ENCODE results near the gene ITGAV. TPM values are rescaled to one million over a fixed set of nuclear protein-coding genes. Genes with fewer than 3 reads are reported as not detected.

Gene ITGAV
- total RNA-seq, 1 donor from 2014 or later = 50.3 TPM

DNA sequence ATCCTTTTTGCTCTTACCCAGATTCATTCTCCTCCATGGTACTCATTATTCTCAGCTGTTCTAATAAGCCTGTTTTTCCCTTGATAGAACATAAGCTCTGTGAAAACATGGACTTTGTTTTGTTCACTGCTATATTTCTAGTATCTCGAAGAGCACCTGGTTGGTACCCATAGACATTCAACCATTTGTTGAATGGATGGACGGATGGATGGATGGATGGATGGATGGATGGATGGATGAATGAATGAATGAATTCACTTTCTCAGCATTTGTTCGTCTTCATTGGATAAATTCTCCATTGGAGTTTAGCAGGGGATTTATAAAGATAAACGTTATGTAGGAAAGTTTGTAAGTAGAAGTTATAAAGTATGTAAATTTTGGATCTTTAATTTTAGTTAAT lies 106.9 kb downstream of the ITGAV start:
- Mint-ChIP-seq H3K27me3 (ENCODE audit: low read depth) (peaks cover 17% of the 10 kb centered on the region), H3K4me3 (peak overlapping the region; percentile 48), H3K4me1 (peaks cover 19% of the 10 kb centered on the region), H3K36me3 (ENCODE audit: low read depth) (no peaks in the 10 kb centered on the region), H3K9me3 (no peaks in the 10 kb centered on the region), H3K27ac (ENCODE audit: unreplicated experiment) (no peak overlapping the region)
- TF ChIP-seq, protein P1, sequence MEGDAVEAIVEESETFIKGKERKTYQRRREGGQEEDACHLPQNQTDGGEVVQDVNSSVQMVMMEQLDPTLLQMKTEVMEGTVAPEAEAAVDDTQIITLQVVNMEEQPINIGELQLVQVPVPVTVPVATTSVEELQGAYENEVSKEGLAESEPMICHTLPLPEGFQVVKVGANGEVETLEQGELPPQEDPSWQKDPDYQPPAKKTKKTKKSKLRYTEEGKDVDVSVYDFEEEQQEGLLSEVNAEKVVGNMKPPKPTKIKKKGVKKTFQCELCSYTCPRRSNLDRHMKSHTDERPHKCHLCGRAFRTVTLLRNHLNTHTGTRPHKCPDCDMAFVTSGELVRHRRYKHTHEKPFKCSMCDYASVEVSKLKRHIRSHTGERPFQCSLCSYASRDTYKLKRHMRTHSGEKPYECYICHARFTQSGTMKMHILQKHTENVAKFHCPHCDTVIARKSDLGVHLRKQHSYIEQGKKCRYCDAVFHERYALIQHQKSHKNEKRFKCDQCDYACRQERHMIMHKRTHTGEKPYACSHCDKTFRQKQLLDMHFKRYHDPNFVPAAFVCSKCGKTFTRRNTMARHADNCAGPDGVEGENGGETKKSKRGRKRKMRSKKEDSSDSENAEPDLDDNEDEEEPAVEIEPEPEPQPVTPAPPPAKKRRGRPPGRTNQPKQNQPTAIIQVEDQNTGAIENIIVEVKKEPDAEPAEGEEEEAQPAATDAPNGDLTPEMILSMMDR (conservative IDR thresholded peaks at IDR 0.05) = no peak
- no peak for DNase-seq (ENCODE audit: low read depth, low spot score)

DNA sequence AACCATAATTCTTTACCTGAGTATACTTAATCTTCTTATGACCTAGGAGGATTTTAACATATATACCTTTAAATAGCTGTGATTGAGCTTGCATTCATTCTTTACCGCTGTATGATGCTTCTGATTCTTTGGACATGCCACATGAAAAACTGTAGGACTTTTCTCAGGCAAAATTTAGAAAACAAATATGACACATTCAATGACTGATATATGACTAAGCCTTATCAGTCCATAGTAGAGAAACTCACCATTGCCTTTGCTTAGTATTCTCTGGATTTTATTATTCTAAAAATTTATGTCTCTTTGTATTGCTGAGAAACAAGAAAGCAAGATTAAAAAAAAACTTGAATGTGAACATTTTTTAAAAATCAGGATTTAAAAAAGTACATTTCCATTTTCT lies 107.7 kb downstream of the ITGAV start:
- H3K9me3 Mint-ChIP-seq = no peaks in the 10 kb centered on the region
- peaks cover 19% of the 10 kb centered on the region for H3K4me1 Mint-ChIP-seq
- no peak overlapping the region for H3K4me3 Mint-ChIP-seq
- H3K27ac Mint-ChIP-seq (ENCODE audit: unreplicated experiment) = no peak overlapping the region
- no peaks in the 10 kb centered on the region for H3K36me3 Mint-ChIP-seq (ENCODE audit: low read depth)
- no peak for DNase-seq (ENCODE audit: low read depth, low spot score)
- TF ChIP-seq, protein P1 (conservative IDR thresholded peaks at IDR 0.05) = no peak
- H3K27me3 Mint-ChIP-seq (ENCODE audit: low read depth) = peaks cover 15% of the 10 kb centered on the region

DNA sequence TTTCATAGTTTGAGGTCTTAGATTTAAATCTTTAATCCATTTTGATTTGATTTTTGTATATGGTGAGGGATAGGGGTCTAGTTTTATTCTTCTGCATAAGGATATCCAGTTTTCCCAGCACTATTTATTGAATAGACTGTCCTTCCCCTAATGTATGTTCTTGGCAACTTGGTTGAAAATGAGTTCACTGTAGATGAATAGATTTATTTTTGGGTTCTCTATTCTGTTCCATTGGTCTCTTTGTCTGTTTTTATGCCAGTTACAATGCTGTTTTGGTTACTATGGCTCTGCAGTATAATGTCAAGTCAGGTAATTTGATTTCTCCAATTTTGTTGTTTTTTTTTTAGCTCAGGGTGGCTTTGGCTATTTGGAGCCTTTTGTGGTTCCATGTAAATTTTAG lies 109.9 kb downstream of the ITGAV start:
- peaks cover 15% of the 10 kb centered on the region for H3K4me1 Mint-ChIP-seq
- H3K9me3 Mint-ChIP-seq = peaks cover 3% of the 10 kb centered on the region
- TF ChIP-seq, protein P1 (conservative IDR thresholded peaks at IDR 0.05) = no peak
- no peak overlapping the region for H3K27ac Mint-ChIP-seq (ENCODE audit: unreplicated experiment)
- no peak overlapping the region for H3K4me3 Mint-ChIP-seq
- no peaks in the 10 kb centered on the region for H3K36me3 Mint-ChIP-seq (ENCODE audit: low read depth)
- H3K27me3 Mint-ChIP-seq (ENCODE audit: low read depth) = peaks cover 12% of the 10 kb centered on the region
- no peak for DNase-seq (ENCODE audit: low read depth, low spot score)

DNA sequence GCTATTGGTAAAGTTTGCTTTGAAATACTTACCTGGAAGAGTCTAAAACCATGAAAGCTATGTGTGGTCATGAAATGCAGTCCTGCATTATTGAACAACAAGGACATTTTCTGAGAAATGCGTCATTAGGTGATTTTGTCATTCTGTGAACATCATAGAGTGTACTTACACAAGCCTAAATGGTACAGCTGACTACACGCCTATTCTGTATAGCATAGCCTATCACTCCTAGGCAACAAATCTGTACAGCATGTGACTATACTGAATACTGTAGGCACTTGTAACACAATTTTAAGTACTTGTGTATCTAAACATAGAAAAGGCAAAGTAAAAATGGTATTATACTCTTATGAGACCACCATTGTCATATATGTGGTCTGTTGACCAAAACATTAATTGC lies 112.2 kb downstream of the ITGAV start:
- TF ChIP-seq, protein P1 (conservative IDR thresholded peaks at IDR 0.05) = no peak
- H3K9me3 Mint-ChIP-seq = peaks cover 5% of the 10 kb centered on the region
- no peak for DNase-seq (ENCODE audit: low read depth, low spot score)
- no peak overlapping the region for H3K27ac Mint-ChIP-seq (ENCODE audit: unreplicated experiment)
- peaks cover 5% of the 10 kb centered on the region for H3K27me3 Mint-ChIP-seq (ENCODE audit: low read depth)
- H3K4me3 Mint-ChIP-seq = no peak overlapping the region
- no peaks in the 10 kb centered on the region for H3K4me1 Mint-ChIP-seq
- H3K36me3 Mint-ChIP-seq (ENCODE audit: low read depth) = no peaks in the 10 kb centered on the region

DNA sequence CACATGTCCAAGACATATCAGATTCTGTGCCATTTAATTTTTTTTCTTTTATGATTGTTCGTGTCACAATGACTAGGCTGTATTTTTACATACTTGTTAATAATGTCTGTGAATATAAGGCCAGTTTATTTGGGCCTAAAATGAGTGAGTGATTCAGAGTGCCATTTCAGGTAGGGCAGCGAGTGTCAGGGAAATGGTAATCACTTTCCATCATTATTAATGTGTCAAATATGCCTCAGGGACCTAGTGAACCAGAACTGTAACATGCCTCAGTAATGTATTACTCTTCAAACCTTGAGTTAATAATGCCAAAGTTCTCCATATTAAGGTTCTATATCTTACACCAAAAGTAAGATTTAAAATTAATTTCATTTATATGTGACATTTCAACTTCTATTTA lies 112.6 kb downstream of the ITGAV start:
- TF ChIP-seq, protein P1 (conservative IDR thresholded peaks at IDR 0.05) = no peak
- Mint-ChIP-seq H3K9me3 (peaks cover 5% of the 10 kb centered on the region), H3K27ac (ENCODE audit: unreplicated experiment) (no peak overlapping the region), H3K36me3 (ENCODE audit: low read depth) (no peaks in the 10 kb centered on the region), H3K4me1 (no peaks in the 10 kb centered on the region), H3K27me3 (ENCODE audit: low read depth) (peaks cover 10% of the 10 kb centered on the region), H3K4me3 (no peak overlapping the region)
- DNase-seq (ENCODE audit: low read depth, low spot score) = no peak

DNA sequence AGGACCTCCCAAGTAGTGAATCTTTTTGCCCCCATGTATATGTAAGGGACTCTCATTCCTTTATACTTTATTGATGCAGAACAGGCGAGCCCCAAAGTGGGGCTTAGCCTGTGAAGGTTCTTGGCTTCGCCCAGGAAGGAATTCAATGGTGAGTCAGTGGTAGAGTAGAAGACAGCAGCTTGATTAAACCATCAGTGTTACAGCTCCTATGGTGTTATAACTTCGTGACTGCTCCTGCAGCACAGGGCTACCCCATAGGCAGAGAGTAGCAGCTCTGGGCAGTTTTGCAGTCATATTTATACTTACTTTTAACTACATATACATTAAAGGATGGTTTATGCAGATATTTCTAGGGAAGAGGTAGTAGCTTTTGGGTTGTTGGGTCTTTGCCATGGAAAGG lies 115.0 kb downstream of the ITGAV start:
- Mint-ChIP-seq H3K4me3 (no peak overlapping the region), H3K27me3 (ENCODE audit: low read depth) (peaks cover 10% of the 10 kb centered on the region), H3K9me3 (peaks cover 5% of the 10 kb centered on the region), H3K4me1 (no peaks in the 10 kb centered on the region), H3K36me3 (ENCODE audit: low read depth) (no peaks in the 10 kb centered on the region), H3K27ac (ENCODE audit: unreplicated experiment) (no peak overlapping the region)
- TF ChIP-seq, protein P1 (conservative IDR thresholded peaks at IDR 0.05) = no peak
- no peak for DNase-seq (ENCODE audit: low read depth, low spot score)

Data from neural crest cell (in vitro differentiated cells).